HUES64 (cell line): Measurements from ENCODE around the gene TRIM17.

Experiments used
- H3K27ac ChIP-seq: 2 replicates; pipeline ENCODE4 v1.7.0; 2013; ENCODE audit warnings: low read depth, low read length, inconsistent platforms
- H3K27me3 ChIP-seq: 2 replicates; pipeline ENCODE4 v1.6.1; 2013; ENCODE audit warnings: mild to moderate bottlenecking, low read length; ENCODE audit not compliant: insufficient read depth
- H3K36me3 ChIP-seq: 2 replicates; pipeline ENCODE4 v1.6.1; 2013; ENCODE audit warnings: mild to moderate bottlenecking, low read length; ENCODE audit not compliant: insufficient read depth
- H3K4me1 ChIP-seq: 2 replicates; pipeline ENCODE4 v1.6.1; 2013; ENCODE audit warnings: mild to moderate bottlenecking, low read length, moderate library complexity; ENCODE audit not compliant: insufficient read depth
- H3K4me3 ChIP-seq: 2 replicates; pipeline ENCODE4 v1.5.1; 2013; ENCODE audit warnings: mild to moderate bottlenecking, low read length, moderate library complexity
- H3K9ac ChIP-seq: 2 replicates; pipeline ENCODE4 v1.6.1; 2013; ENCODE audit warnings: mild to moderate bottlenecking, low read depth, low read length
- H3K9me3 ChIP-seq: 2 replicates; pipeline ENCODE4 v1.6.1; 2013; ENCODE audit warnings: low read depth, low read length; ENCODE audit not compliant: insufficient read depth
- WGBS: fragments of 150-250, 120-280 bp; methylation state at CpG from one replicate; pipeline ENCODE4 v1.1.7; 2013; ENCODE audit warnings: missing lambda C conversion rate; 5-methylcytosine and 5-hydroxymethylcytosine counted together

TRIM17 gene

GRCh38 chr1:228375578-228376261 is 40.9 kb downstream of the TRIM17 start:
- no peaks in the 10 kb centered on the region for H3K4me1 ChIP-seq

GRCh38 chr1:228374711-228375577 is 41.7 kb downstream of the TRIM17 start:
- H3K27me3 ChIP-seq, result peaks cover 12% of the 10 kb centered on the region
- no peaks in the 10 kb centered on the region for H3K36me3 ChIP-seq
- H3K4me3 ChIP-seq, result no peak overlapping the region
- H3K4me1 ChIP-seq, result no peaks in the 10 kb centered on the region
- no peaks in the 10 kb centered on the region for H3K9me3 ChIP-seq
- H3K27ac ChIP-seq, result no peak overlapping the region
- no peak overlapping the region for H3K9ac ChIP-seq
- 89% methylated on average over 25 of the region's 25 CpGs for WGBS

More at GRCh38 chr1:228375578-228376261, 40.9 kb downstream of the TRIM17 start:
- no peak overlapping the region for H3K27ac ChIP-seq
- no peak overlapping the region for H3K4me3 ChIP-seq
- H3K9ac ChIP-seq, result no peak overlapping the region
- 94% methylated on average over 22 of the region's 22 CpGs for WGBS
- peaks cover 20% of the 10 kb centered on the region for H3K27me3 ChIP-seq
- no peaks in the 10 kb centered on the region for H3K9me3 ChIP-seq
- no peaks in the 10 kb centered on the region for H3K36me3 ChIP-seq

GRCh38 chr1:228373681-228374571 is 42.7 kb downstream of the TRIM17 start:
- Histone ChIP-seq H3K9me3 (no peaks in the 10 kb centered on the region), H3K4me1 (no peaks in the 10 kb centered on the region), H3K27ac (no peak overlapping the region), H3K27me3 (peaks cover 2% of the 10 kb centered on the region), H3K36me3 (no peaks in the 10 kb centered on the region), H3K9ac (no peak overlapping the region), H3K4me3 (no peak overlapping the region)
- 93% methylated on average over 14 of the region's 14 CpGs for WGBS

- no peaks in the 10 kb centered on the region for H3K36me3 ChIP-seq
- H3K4me3 ChIP-seq, result no peak overlapping the region
- no peak overlapping the region for H3K9ac ChIP-seq
- no peaks in the 10 kb centered on the region for H3K4me1 ChIP-seq
- 94% methylated on average over 12 of the region's 12 CpGs for WGBS
- no peak overlapping the region for H3K27ac ChIP-seq
- H3K27me3 ChIP-seq, result no peaks in the 10 kb centered on the region; the same call in 1 of the 2 replicates
- H3K9me3 ChIP-seq, result no peaks in the 10 kb centered on the region
These were observed 43.5 kb downstream of the TRIM17 start for GRCh38 chr1:228373004-228373680.

- H3K9ac ChIP-seq, result no peak overlapping the region; the same call in 1 of the 2 replicates
- no peaks in the 10 kb centered on the region for H3K36me3 ChIP-seq
- no peak overlapping the region for H3K4me3 ChIP-seq
- H3K4me1 ChIP-seq, result peaks cover 5% of the 10 kb centered on the region; the same call in 1 of the 2 replicates
- WGBS, result 89% methylated on average over 34 of the region's 34 CpGs
- no peaks in the 10 kb centered on the region for H3K27me3 ChIP-seq
- no peaks in the 10 kb centered on the region for H3K9me3 ChIP-seq
- no peak overlapping the region for H3K27ac ChIP-seq
These were observed 44.3 kb downstream of the TRIM17 start for GRCh38 chr1:228372183-228373003.

DNA sequence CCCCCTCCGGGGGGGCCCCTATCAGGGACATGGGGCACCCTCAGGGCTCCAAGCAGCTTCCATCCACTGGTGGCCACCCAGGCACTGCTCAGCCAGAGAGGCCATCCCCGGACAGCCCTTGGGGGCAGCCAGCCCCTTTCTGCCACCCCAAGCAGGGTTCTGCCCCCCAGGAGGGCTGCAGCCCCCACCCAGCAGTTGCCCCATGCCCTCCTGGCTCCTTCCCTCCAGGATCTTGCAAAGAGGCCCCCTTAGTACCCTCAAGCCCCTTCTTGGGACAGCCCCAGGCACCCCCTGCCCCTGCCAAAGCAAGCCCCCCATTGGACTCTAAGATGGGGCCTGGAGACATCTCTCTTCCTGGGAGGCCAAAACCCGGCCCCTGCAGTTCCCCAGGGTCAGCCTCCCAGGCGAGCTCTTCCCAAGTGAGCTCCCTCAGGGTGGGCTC is 44.9 kb downstream of the TRIM17 start:
- Histone ChIP-seq H3K4me3 (no peak overlapping the region), H3K4me1 (peaks cover 5% of the 10 kb centered on the region; the same call in 1 of the 2 replicates), H3K36me3 (no peaks in the 10 kb centered on the region), H3K27me3 (no peaks in the 10 kb centered on the region), H3K27ac (no peak overlapping the region), H3K9ac (no peak overlapping the region; the same call in 1 of the 2 replicates), H3K9me3 (no peaks in the 10 kb centered on the region)
- WGBS, result 89% methylated on average over 4 of the region's 4 CpGs

DNA sequence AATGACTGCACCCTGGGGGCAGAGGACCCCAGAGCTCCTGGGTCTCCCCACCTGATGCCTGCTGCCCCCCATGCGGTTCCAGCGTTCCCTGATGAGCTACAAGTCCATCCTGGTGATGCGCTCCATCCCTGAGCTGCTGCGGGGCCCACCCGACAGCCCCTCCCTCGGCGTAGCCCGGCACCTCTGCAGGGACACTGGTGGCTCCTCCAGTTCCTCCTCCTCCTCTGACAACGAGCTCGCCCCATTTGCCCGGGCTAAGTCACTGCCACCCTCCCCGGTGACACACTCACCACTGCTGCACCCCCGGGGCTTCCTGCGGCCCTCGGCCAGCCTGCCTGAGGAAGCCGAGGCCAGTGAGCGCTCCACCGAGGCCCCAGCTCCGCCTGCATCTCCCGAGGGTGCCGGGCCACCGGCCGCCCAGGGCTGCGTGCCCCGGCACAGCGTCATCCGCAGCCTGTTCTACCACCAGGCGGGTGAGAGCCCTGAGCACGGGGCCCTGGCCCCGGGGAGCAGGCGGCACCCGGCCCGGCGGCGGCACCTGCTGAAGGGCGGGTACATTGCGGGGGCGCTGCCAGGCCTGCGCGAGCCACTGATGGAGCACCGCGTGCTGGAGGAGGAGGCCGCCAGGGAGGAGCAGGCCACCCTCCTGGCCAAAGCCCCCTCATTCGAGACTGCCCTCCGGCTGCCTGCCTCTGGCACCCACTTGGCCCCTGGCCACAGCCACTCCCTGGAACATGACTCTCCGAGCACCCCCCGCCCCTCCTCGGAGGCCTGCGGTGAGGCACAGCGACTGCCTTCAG is 45.5 kb downstream of the TRIM17 start:
- Histone ChIP-seq H3K27ac (no peak overlapping the region), H3K27me3 (no peaks in the 10 kb centered on the region), H3K4me1 (peaks cover 5% of the 10 kb centered on the region; the same call in 1 of the 2 replicates), H3K36me3 (no peaks in the 10 kb centered on the region), H3K9ac (no peak overlapping the region), H3K4me3 (no peak overlapping the region), H3K9me3 (no peaks in the 10 kb centered on the region)
- 93% methylated on average over 50 of the region's 50 CpGs for WGBS

GRCh38 chr1:228370439-228370940 is 46.2 kb downstream of the TRIM17 start:
- H3K9me3 ChIP-seq, result no peaks in the 10 kb centered on the region
- WGBS, result 91% methylated on average over 10 of the region's 10 CpGs
- H3K27ac ChIP-seq, result no peak overlapping the region
- H3K27me3 ChIP-seq, result no peaks in the 10 kb centered on the region
- H3K9ac ChIP-seq, result no peak overlapping the region
- H3K36me3 ChIP-seq, result no peaks in the 10 kb centered on the region
- peaks cover 5% of the 10 kb centered on the region; the same call in 1 of the 2 replicates for H3K4me1 ChIP-seq
- H3K4me3 ChIP-seq, result no peak overlapping the region
